A673 (cell line): ENCODE measurements around the gene CTXND2. TPM values are rescaled to one million over a fixed set of nuclear protein-coding genes. Genes with fewer than 3 reads are reported as not detected.
"Not testable (repeated sequence)": the region's sequence is repeated elsewhere in the genome, so short reads cannot be mapped to it uniquely, and the experiment has no call there.

ENCODE experiments used
- BruUV-seq: library from RNA; stranded (reverse); fragments of 400-500 nt; replicated peaks from 2 replicates; lab custom pipeline; 2021; lab: Mats Ljungman, UMichigan
- CTCF ChIA-PET: fragments of 300-600 bp; sonication (Branson Sonifier 250); formaldehyde crosslinking; loops from one replicate; lab custom pipeline; 2022; ENCODE audit warnings: antibody characterized with exemption; lab: Charles Lee
- POLR2A ChIA-PET: fragments of 300-600 bp; sonication (Branson Sonifier 250); formaldehyde crosslinking; loops from one replicate; lab custom pipeline; 2022; ENCODE audit warnings: antibody characterized with exemption; ENCODE audit not compliant: low non-redundant PET; lab: Charles Lee
- DNase-seq: peaks from one replicate; pipeline ENCODE4 v3.0.0-alpha.2; 2015; ENCODE audit warnings: low spot score
- H3K27ac ChIP-seq: fragments of 200-600 bp; sonication (generic); 2 replicates; pipeline ENCODE4 v1.5.1; 2016; ENCODE audit warnings: mixed run types, low read depth, mild to moderate bottlenecking, mixed read lengths, antibody characterized with exemption, low read length; ENCODE audit not compliant: poor library complexity, severe bottlenecking
- H3K27me3 ChIP-seq: fragments of 200-600 bp; sonication (generic); replicated peaks from 2 replicates; pipeline ENCODE4 v1.6.1; 2017; ENCODE audit warnings: mixed run types, low read depth, mild to moderate bottlenecking, mixed read lengths, antibody characterized with exemption, low read length; ENCODE audit not compliant: insufficient read depth, poor library complexity
- H3K36me3 ChIP-seq: fragments of 200-600 bp; sonication (generic); 2 replicates; pipeline ENCODE4 v1.6.1; 2016; ENCODE audit warnings: mixed run types, mild to moderate bottlenecking, mixed read lengths, antibody characterized with exemption, low read length; ENCODE audit not compliant: insufficient read depth, poor library complexity, severe bottlenecking
- H3K4me1 ChIP-seq: fragments of 200-600 bp; sonication (generic); 2 replicates; pipeline ENCODE4 v1.6.1; 2017; ENCODE audit warnings: mixed run types, mild to moderate bottlenecking, mixed read lengths, antibody characterized with exemption, low read length; ENCODE audit not compliant: insufficient read depth, poor library complexity, severe bottlenecking
- H3K4me3 ChIP-seq: fragments of 200-600 bp; sonication (generic); 2 replicates; pipeline ENCODE4 v1.5.1; 2016; ENCODE audit warnings: low read depth, mixed run types, mild to moderate bottlenecking, mixed read lengths, low read length; ENCODE audit not compliant: poor library complexity, severe bottlenecking
- H3K9me3 ChIP-seq: fragments of 200-600 bp; sonication (generic); 2 replicates; pipeline ENCODE4 v1.6.1; 2016; ENCODE audit warnings: mixed run types, low read depth, mild to moderate bottlenecking, mixed read lengths, antibody characterized with exemption, low read length; ENCODE audit not compliant: poor library complexity, severe bottlenecking
- EZH2 ChIP-seq: fragments of 200-600 bp; sonication (generic); IDR thresholded peaks from 2 replicates; pipeline ENCODE4 v1.6.1; 2017; ENCODE audit warnings: borderline replicate concordance, low read depth, mild to moderate bottlenecking, mixed read lengths, antibody characterized with exemption, low read length; ENCODE audit not compliant: poor library complexity, severe bottlenecking
- intact Hi-C: fragments of 100-400 bp; cut with micrococcal nuclease; formaldehyde crosslinking; loops from one replicate; pipeline ENCODE4 v1.10.0; 2022; ENCODE audit not compliant: unreplicated experiment
- total RNA-seq: library from RNA; stranded (reverse); gene quantifications from 2 replicates; pipeline ENCODE4 v1.2.3, GENCODE V29; 2021
- TF ChIP-seq, protein P1 (sequence below): fragments of 300-800, 200-600 bp; sonication (generic); conservative IDR thresholded peaks from 2 replicates; pipeline ENCODE4 v1.5.1; 2017; ENCODE audit warnings: low read depth, mild to moderate bottlenecking, antibody characterized with exemption, low read length, moderate library complexity, mixed read lengths

Gene CTXND2
- total RNA-seq, 1 experiment from 2014 or later, result not detected

DNA sequence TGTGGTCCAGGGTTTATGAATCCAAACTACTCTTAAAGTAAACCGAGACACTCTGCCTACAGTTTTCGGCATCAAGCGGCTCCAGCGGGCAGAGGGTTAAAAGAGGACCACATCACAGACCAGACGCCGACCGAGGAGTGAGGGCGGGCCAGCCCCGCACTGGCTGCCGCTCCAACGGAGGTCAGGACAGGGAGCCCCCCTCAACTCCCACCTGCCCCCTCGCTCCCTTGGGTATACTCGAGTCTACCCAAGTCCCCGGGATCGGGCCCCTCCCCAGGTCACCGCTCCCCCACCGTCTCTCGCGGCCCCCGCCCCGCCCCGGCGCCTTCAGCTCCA is 10.8 kb upstream of the CTXND2 start:
- ChIA-PET CTCF (no interaction called here), POLR2A (no interaction called here)
- no peaks in the 10 kb centered on the region for H3K9me3 ChIP-seq
- H3K36me3 ChIP-seq, result peaks cover 4% of the 10 kb centered on the region
- no TSS peak for BruUV-seq
- TF ChIP-seq, protein P1, sequence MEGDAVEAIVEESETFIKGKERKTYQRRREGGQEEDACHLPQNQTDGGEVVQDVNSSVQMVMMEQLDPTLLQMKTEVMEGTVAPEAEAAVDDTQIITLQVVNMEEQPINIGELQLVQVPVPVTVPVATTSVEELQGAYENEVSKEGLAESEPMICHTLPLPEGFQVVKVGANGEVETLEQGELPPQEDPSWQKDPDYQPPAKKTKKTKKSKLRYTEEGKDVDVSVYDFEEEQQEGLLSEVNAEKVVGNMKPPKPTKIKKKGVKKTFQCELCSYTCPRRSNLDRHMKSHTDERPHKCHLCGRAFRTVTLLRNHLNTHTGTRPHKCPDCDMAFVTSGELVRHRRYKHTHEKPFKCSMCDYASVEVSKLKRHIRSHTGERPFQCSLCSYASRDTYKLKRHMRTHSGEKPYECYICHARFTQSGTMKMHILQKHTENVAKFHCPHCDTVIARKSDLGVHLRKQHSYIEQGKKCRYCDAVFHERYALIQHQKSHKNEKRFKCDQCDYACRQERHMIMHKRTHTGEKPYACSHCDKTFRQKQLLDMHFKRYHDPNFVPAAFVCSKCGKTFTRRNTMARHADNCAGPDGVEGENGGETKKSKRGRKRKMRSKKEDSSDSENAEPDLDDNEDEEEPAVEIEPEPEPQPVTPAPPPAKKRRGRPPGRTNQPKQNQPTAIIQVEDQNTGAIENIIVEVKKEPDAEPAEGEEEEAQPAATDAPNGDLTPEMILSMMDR, result no peak
- no peak for TF ChIP-seq EZH2
- intact Hi-C loops, result no loop called here
- peak overlapping the region; percentile 86 for H3K27ac ChIP-seq
- peaks cover 13% of the 10 kb centered on the region for H3K4me1 ChIP-seq
- H3K27me3 ChIP-seq, result no peaks in the 10 kb centered on the region
- DNase-seq, result peak; percentile 68
- peak overlapping the region; percentile 96 for H3K4me3 ChIP-seq

DNA sequence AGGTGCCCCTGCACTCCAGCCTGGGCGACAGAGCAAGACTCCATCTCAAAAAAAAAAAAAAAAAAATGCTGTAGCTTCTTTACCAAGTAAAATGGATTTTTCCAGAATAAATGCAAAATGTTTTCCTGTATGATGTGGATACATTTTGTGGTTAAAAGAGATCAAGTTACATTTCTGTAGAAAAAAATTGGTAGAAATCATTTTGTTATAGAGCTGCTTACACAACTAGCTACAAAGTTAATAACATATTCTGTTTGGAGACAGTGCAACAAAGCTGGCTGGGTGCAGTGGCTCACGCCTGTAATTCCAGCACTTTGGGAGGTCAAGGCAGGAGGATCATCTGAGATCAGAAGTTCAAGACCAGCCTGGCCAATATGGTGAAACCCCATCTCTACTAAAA is 8.0 kb upstream of the CTXND2 start:
- DNase-seq, H3K27ac ChIP-seq, H3K36me3 ChIP-seq, CTCF ChIA-PET, intact Hi-C loops, BruUV-seq, H3K9me3 ChIP-seq, H3K4me3 ChIP-seq, POLR2A ChIA-PET, H3K27me3 ChIP-seq: not testable (repeated sequence)
- H3K4me1 ChIP-seq, result peaks cover 13% of the 10 kb centered on the region

DNA sequence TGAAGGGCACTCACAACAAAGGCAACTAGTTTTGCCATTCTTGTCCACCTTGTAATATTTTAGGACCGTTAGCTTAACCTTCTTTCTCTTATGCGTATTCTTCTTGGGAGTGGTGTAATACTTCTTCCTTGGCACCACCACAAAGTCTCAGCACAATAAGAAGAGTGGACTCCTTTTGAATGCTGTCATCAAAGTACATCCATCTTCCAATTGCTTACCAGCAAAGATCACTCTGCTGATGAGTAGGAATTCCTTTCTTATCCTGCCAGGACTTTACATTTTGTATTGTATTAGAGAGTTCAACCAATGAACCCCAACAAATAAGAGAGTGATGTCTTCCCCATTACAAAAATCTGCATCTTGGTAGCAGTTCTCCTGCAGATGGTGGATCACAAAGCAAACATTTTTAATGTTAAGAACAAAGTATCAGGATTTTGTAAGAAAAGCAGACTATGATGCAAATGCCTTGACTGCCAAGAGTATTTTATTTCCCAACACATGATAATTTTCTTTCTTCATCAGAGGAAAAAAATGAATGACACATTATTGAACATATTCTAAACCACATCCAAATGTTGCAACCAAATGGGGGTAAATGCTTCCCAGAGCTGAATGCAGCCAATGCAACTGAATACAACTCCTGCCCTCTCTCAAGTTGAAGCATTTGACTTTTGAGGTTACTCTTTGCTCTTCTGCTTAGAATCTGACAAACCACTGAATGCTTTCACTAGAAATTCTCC is 5.4 kb upstream of the CTXND2 start:
- Histone ChIP-seq H3K4me1 (no peaks in the 10 kb centered on the region), H3K4me3 (no peak overlapping the region), H3K9me3 (no peaks in the 10 kb centered on the region), H3K27ac (no peak overlapping the region), H3K27me3 (no peaks in the 10 kb centered on the region), H3K36me3 (no peaks in the 10 kb centered on the region)
- DNase-seq, result no peak
- BruUV-seq, result no TSS peak
- intact Hi-C loops, result no loop called here
- TF ChIP-seq, protein P1, result no peak
- no peak for TF ChIP-seq EZH2
- ChIA-PET CTCF (no interaction called here), POLR2A (no interaction called here)

DNA sequence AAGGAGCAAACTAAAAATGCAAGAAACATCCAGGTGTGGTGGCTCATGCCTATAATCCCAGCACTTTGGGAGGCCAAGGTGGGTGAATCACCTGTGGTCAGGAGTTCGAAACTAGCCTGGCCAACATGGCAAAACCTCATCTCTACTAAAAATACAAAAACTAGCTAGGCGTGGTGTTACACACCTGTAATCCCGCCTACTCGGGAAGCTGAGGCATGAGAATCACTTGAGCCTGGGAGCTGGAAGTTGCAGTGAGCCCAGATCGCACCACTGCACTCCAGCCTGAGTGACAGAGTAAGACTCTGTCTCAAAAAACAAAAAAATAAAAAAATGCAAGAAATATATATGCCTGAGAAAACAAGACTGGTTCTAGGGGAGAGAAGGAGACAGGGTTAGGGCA is 3.8 kb upstream of the CTXND2 start:
- H3K9me3 ChIP-seq, H3K4me3 ChIP-seq, H3K27me3 ChIP-seq, H3K36me3 ChIP-seq, POLR2A ChIA-PET, H3K27ac ChIP-seq, intact Hi-C loops, H3K4me1 ChIP-seq, BruUV-seq, CTCF ChIA-PET, DNase-seq: not testable (repeated sequence)
